SK-N-SH (cell line): Measurements from ENCODE around the gene LILRA2.

Experiments
- JUND ChIP-seq: IDR thresholded peaks from 2 replicates; pipeline ENCODE4 v1.4.0; 2012
- NRF1 ChIP-seq: IDR thresholded peaks from 2 replicates; pipeline ENCODE4 v1.6.1; 2012; ENCODE audit warnings: low read depth, mild to moderate bottlenecking, low read length
- TF ChIP-seq, protein P1 (sequence below): fragments of 200-600 bp; sonication (generic); IDR thresholded peaks from 2 replicates; pipeline ENCODE4 v1.6.1; 2017; ENCODE audit warnings: antibody characterized with exemption, mild to moderate bottlenecking, moderate library complexity
- TF ChIP-seq, protein P2 (sequence below): IDR thresholded peaks from 2 replicates; pipeline ENCODE4 v1.6.1; 2012; ENCODE audit warnings: mild to moderate bottlenecking, low read depth, low read length, moderate library complexity

GRCh38 chr19:54606230-54606629 lies 32.6 kb downstream of the LILRA2 start:
- TF ChIP-seq, protein P1, sequence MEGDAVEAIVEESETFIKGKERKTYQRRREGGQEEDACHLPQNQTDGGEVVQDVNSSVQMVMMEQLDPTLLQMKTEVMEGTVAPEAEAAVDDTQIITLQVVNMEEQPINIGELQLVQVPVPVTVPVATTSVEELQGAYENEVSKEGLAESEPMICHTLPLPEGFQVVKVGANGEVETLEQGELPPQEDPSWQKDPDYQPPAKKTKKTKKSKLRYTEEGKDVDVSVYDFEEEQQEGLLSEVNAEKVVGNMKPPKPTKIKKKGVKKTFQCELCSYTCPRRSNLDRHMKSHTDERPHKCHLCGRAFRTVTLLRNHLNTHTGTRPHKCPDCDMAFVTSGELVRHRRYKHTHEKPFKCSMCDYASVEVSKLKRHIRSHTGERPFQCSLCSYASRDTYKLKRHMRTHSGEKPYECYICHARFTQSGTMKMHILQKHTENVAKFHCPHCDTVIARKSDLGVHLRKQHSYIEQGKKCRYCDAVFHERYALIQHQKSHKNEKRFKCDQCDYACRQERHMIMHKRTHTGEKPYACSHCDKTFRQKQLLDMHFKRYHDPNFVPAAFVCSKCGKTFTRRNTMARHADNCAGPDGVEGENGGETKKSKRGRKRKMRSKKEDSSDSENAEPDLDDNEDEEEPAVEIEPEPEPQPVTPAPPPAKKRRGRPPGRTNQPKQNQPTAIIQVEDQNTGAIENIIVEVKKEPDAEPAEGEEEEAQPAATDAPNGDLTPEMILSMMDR, result no peak
- TF ChIP-seq NRF1 (no peak), JUND (no peak)
- TF ChIP-seq, protein P2, sequence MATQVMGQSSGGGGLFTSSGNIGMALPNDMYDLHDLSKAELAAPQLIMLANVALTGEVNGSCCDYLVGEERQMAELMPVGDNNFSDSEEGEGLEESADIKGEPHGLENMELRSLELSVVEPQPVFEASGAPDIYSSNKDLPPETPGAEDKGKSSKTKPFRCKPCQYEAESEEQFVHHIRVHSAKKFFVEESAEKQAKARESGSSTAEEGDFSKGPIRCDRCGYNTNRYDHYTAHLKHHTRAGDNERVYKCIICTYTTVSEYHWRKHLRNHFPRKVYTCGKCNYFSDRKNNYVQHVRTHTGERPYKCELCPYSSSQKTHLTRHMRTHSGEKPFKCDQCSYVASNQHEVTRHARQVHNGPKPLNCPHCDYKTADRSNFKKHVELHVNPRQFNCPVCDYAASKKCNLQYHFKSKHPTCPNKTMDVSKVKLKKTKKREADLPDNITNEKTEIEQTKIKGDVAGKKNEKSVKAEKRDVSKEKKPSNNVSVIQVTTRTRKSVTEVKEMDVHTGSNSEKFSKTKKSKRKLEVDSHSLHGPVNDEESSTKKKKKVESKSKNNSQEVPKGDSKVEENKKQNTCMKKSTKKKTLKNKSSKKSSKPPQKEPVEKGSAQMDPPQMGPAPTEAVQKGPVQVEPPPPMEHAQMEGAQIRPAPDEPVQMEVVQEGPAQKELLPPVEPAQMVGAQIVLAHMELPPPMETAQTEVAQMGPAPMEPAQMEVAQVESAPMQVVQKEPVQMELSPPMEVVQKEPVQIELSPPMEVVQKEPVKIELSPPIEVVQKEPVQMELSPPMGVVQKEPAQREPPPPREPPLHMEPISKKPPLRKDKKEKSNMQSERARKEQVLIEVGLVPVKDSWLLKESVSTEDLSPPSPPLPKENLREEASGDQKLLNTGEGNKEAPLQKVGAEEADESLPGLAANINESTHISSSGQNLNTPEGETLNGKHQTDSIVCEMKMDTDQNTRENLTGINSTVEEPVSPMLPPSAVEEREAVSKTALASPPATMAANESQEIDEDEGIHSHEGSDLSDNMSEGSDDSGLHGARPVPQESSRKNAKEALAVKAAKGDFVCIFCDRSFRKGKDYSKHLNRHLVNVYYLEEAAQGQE, result no peak
